Activated naive CD8-positive, alpha-beta T cell (primary cell): Measurements from ENCODE around the gene BRIP1.

Source experiments
- H3K27ac Mint-ChIP-seq: one replicate; pipeline ENCODE4 v1.8.0; 2021; ENCODE audit warnings: mixed read lengths
- H3K27me3 Mint-ChIP-seq: one replicate; pipeline ENCODE4 v1.8.0; 2021; ENCODE audit warnings: mixed read lengths
- H3K36me3 Mint-ChIP-seq: one replicate; pipeline ENCODE4 v1.8.0; 2021; ENCODE audit warnings: mixed read lengths
- H3K4me1 Mint-ChIP-seq: one replicate; pipeline ENCODE4 v1.8.0; 2021; ENCODE audit warnings: low read depth, mixed read lengths
- H3K4me3 Mint-ChIP-seq: one replicate; pipeline ENCODE4 v1.8.0; 2021; ENCODE audit warnings: mild to moderate bottlenecking, mixed read lengths
- H3K9me3 Mint-ChIP-seq: one replicate; pipeline ENCODE4 v1.8.0; 2021; ENCODE audit warnings: low read depth, mixed read lengths

BRIP1 gene

GRCh38 chr17:61756561-61756960 lies 106.8 kb downstream of the BRIP1 start:
- peaks cover 6% of the 10 kb centered on the region for H3K36me3 Mint-ChIP-seq
- H3K4me3 Mint-ChIP-seq = no peak overlapping the region
- no peak overlapping the region for H3K27ac Mint-ChIP-seq
- no peaks in the 10 kb centered on the region for H3K9me3 Mint-ChIP-seq
- no peaks in the 10 kb centered on the region for H3K27me3 Mint-ChIP-seq
- H3K4me1 Mint-ChIP-seq = peaks cover 2% of the 10 kb centered on the region

GRCh38 chr17:61755668-61756067 lies 107.7 kb downstream of the BRIP1 start:
- no peaks in the 10 kb centered on the region for H3K9me3 Mint-ChIP-seq
- H3K4me1 Mint-ChIP-seq = peaks cover 2% of the 10 kb centered on the region
- H3K27ac Mint-ChIP-seq = no peak overlapping the region
- no peak overlapping the region for H3K4me3 Mint-ChIP-seq
- H3K36me3 Mint-ChIP-seq = peaks cover 4% of the 10 kb centered on the region
- H3K27me3 Mint-ChIP-seq = no peaks in the 10 kb centered on the region

GRCh38 chr17:61755078-61755477 lies 108.2 kb downstream of the BRIP1 start:
- H3K27ac Mint-ChIP-seq = no peak overlapping the region
- H3K4me3 Mint-ChIP-seq = no peak overlapping the region
- peaks cover 4% of the 10 kb centered on the region for H3K36me3 Mint-ChIP-seq
- no peaks in the 10 kb centered on the region for H3K9me3 Mint-ChIP-seq
- H3K4me1 Mint-ChIP-seq = peaks cover 2% of the 10 kb centered on the region
- H3K27me3 Mint-ChIP-seq = no peaks in the 10 kb centered on the region

GRCh38 chr17:61754124-61754523 lies 109.2 kb downstream of the BRIP1 start:
- Mint-ChIP-seq H3K4me1 (peaks cover 2% of the 10 kb centered on the region), H3K27ac (no peak overlapping the region), H3K27me3 (no peaks in the 10 kb centered on the region), H3K4me3 (no peak overlapping the region), H3K36me3 (peaks cover 4% of the 10 kb centered on the region), H3K9me3 (no peaks in the 10 kb centered on the region)

- peaks cover 4% of the 10 kb centered on the region for H3K36me3 Mint-ChIP-seq
- no peaks in the 10 kb centered on the region for H3K27me3 Mint-ChIP-seq
- H3K27ac Mint-ChIP-seq = no peak overlapping the region
- H3K4me1 Mint-ChIP-seq = peaks cover 2% of the 10 kb centered on the region
- no peaks in the 10 kb centered on the region for H3K9me3 Mint-ChIP-seq
- H3K4me3 Mint-ChIP-seq = no peak overlapping the region
These were observed 109.6 kb downstream of the BRIP1 start for GRCh38 chr17:61753696-61754095.

GRCh38 chr17:61750656-61751055 lies 112.7 kb downstream of the BRIP1 start:
- Mint-ChIP-seq H3K4me1 (no peaks in the 10 kb centered on the region), H3K9me3 (peaks cover 10% of the 10 kb centered on the region), H3K36me3 (peaks cover 5% of the 10 kb centered on the region), H3K27ac (no peak overlapping the region), H3K4me3 (no peak overlapping the region), H3K27me3 (no peaks in the 10 kb centered on the region)

- no peaks in the 10 kb centered on the region for H3K27me3 Mint-ChIP-seq
- no peak overlapping the region for H3K27ac Mint-ChIP-seq
- H3K4me3 Mint-ChIP-seq = no peak overlapping the region
- peaks cover 10% of the 10 kb centered on the region for H3K9me3 Mint-ChIP-seq
- H3K4me1 Mint-ChIP-seq = no peaks in the 10 kb centered on the region
- H3K36me3 Mint-ChIP-seq = peaks cover 7% of the 10 kb centered on the region
These were observed 113.4 kb downstream of the BRIP1 start for GRCh38 chr17:61749823-61750404.

GRCh38 chr17:61746248-61746985 lies 116.9 kb downstream of the BRIP1 start:
- Mint-ChIP-seq H3K4me3 (no peak overlapping the region), H3K9me3 (peaks cover 12% of the 10 kb centered on the region), H3K27me3 (no peaks in the 10 kb centered on the region), H3K36me3 (peaks cover 9% of the 10 kb centered on the region), H3K27ac (no peak overlapping the region), H3K4me1 (no peaks in the 10 kb centered on the region)

- H3K9me3 Mint-ChIP-seq = peaks cover 17% of the 10 kb centered on the region
- H3K27ac Mint-ChIP-seq = no peak overlapping the region
- H3K4me1 Mint-ChIP-seq = no peaks in the 10 kb centered on the region
- peaks cover 14% of the 10 kb centered on the region for H3K36me3 Mint-ChIP-seq
- no peaks in the 10 kb centered on the region for H3K27me3 Mint-ChIP-seq
- no peak overlapping the region for H3K4me3 Mint-ChIP-seq
These were observed 118.5 kb downstream of the BRIP1 start for GRCh38 chr17:61744804-61745203.

- Mint-ChIP-seq H3K27ac (no peak overlapping the region), H3K4me3 (no peak overlapping the region), H3K9me3 (peaks cover 17% of the 10 kb centered on the region), H3K27me3 (no peaks in the 10 kb centered on the region), H3K36me3 (peaks cover 14% of the 10 kb centered on the region), H3K4me1 (no peaks in the 10 kb centered on the region)
These were observed 119.1 kb downstream of the BRIP1 start for GRCh38 chr17:61744252-61744651.

GRCh38 chr17:61743766-61744165 lies 119.6 kb downstream of the BRIP1 start:
- H3K4me3 Mint-ChIP-seq = no peak overlapping the region
- H3K36me3 Mint-ChIP-seq = peaks cover 17% of the 10 kb centered on the region
- H3K9me3 Mint-ChIP-seq = peaks cover 17% of the 10 kb centered on the region
- no peaks in the 10 kb centered on the region for H3K4me1 Mint-ChIP-seq
- no peaks in the 10 kb centered on the region for H3K27me3 Mint-ChIP-seq
- no peak overlapping the region for H3K27ac Mint-ChIP-seq

GRCh38 chr17:61739002-61739401 lies 124.3 kb downstream of the BRIP1 start:
- Mint-ChIP-seq H3K4me3 (no peak overlapping the region), H3K36me3 (peaks cover 16% of the 10 kb centered on the region), H3K27me3 (no peaks in the 10 kb centered on the region), H3K9me3 (peaks cover 10% of the 10 kb centered on the region), H3K27ac (no peak overlapping the region), H3K4me1 (no peaks in the 10 kb centered on the region)

- peaks cover 16% of the 10 kb centered on the region for H3K36me3 Mint-ChIP-seq
- no peaks in the 10 kb centered on the region for H3K4me1 Mint-ChIP-seq
- no peak overlapping the region for H3K27ac Mint-ChIP-seq
- H3K4me3 Mint-ChIP-seq = no peak overlapping the region
- H3K9me3 Mint-ChIP-seq = peaks cover 10% of the 10 kb centered on the region
- no peaks in the 10 kb centered on the region for H3K27me3 Mint-ChIP-seq
These were observed 125.1 kb downstream of the BRIP1 start for GRCh38 chr17:61738249-61738648.

GRCh38 chr17:61737820-61738219 lies 125.5 kb downstream of the BRIP1 start:
- no peak overlapping the region for H3K4me3 Mint-ChIP-seq
- peaks cover 10% of the 10 kb centered on the region for H3K9me3 Mint-ChIP-seq
- H3K27me3 Mint-ChIP-seq = no peaks in the 10 kb centered on the region
- H3K27ac Mint-ChIP-seq = no peak overlapping the region
- H3K36me3 Mint-ChIP-seq = peaks cover 16% of the 10 kb centered on the region
- H3K4me1 Mint-ChIP-seq = no peaks in the 10 kb centered on the region

- Mint-ChIP-seq H3K27me3 (no peaks in the 10 kb centered on the region), H3K4me1 (no peaks in the 10 kb centered on the region), H3K27ac (no peak overlapping the region), H3K9me3 (peaks cover 9% of the 10 kb centered on the region), H3K4me3 (no peak overlapping the region), H3K36me3 (peaks cover 14% of the 10 kb centered on the region)
These were observed 126.9 kb downstream of the BRIP1 start for GRCh38 chr17:61736438-61736837.

GRCh38 chr17:61735807-61736206 lies 127.5 kb downstream of the BRIP1 start:
- no peak overlapping the region for H3K4me3 Mint-ChIP-seq
- H3K27ac Mint-ChIP-seq = no peak overlapping the region
- H3K4me1 Mint-ChIP-seq = no peaks in the 10 kb centered on the region
- H3K9me3 Mint-ChIP-seq = peaks cover 3% of the 10 kb centered on the region
- peaks cover 8% of the 10 kb centered on the region for H3K36me3 Mint-ChIP-seq
- no peaks in the 10 kb centered on the region for H3K27me3 Mint-ChIP-seq
